GM21529 (cell line): ENCODE results near the gene NDUFB7.
A peak's percentile ranks its signal among the peaks of the same experiment; 100 is the strongest.
"Not testable (repeated sequence)": the region's sequence is repeated elsewhere in the genome, so short reads cannot be mapped to it uniquely, and the experiment has no call there.

Experiments
- ATAC-seq: cut with Tn5 transposase; IDR thresholded peaks from one replicate; pipeline ENCODE4 v1.9.1; 2021; ENCODE audit not compliant: unreplicated experiment

NDUFB7 gene

DNA sequence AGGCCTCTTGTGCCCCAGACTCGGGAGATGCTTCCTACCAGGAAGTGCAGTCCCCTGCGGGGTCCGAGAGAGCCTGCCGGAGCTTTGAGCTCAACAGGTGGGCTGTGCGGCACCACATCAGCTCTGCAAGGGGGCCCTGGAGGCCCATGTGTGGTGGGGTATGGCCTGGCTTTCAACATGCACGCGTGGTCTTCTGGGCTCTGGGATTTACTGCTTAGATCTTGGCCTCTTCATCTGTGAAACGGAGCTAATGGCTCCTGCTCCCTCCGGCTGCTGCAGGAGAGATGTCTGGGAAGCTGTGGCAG lies 18.0 kb downstream of the NDUFB7 start:
- ATAC-seq: no peak

DNA sequence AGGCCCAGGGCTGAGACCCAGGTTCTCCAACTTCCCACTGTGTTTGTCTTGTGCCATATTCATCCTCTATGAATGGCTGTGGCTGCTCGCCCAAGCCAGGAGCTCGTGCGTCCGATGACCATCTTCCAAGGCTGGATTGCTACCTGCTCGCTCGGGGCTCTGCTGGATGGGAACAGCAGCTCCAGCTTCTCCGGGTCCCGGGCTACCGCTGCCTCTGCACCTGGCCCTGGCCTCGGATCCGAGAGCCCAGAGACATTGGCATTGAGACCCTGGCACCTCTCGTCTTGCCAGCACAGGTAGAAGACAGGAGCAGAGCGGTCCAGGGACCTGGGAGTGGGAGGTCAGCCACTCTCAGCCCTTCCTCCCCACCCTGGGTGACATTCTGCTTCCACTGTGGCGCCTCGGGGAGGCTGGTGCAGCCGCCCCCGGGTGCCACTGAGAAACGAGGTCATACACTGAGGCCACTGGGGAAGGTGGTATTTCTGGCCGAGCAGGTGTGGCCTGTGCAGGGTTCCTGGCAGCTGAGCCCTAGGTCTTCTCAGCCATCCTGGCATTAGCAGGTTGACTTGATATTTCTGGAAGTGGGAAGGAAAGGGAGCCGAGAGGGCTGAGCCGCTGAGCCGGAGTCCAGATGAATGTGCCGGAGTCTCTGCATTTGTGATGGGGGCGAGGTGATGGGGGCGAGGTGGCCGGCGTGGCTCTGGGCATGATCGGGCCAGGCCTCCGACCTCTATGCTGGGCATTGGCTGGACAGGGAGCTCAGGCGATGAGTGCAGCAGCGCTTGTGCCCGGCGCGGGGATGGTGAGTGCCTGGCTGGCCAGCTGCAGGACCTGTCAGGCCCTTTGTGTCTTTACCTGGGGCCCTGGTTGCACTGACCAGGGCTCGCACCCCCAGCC lies 18.6 kb downstream of the NDUFB7 start:
- ATAC-seq: no peak

DNA sequence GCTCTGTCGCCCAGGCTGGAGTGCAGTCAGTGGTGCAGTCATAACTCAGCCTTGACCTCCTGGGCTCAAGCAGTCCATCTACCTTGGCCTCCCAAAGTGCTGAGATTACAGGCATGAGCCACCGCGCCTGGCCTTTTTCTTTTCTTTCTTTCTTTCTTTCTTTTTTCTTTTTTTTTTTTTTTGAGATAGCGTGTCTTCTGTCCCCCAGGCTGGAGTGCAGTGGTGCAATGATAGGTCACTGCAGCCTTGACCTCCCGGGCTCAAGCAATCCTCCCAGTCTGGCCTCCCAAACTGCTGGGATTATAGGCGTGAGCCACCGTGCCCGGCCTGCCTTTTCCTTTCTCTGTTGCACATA lies 19.9 kb downstream of the NDUFB7 start:
- not testable (repeated sequence) for ATAC-seq

DNA sequence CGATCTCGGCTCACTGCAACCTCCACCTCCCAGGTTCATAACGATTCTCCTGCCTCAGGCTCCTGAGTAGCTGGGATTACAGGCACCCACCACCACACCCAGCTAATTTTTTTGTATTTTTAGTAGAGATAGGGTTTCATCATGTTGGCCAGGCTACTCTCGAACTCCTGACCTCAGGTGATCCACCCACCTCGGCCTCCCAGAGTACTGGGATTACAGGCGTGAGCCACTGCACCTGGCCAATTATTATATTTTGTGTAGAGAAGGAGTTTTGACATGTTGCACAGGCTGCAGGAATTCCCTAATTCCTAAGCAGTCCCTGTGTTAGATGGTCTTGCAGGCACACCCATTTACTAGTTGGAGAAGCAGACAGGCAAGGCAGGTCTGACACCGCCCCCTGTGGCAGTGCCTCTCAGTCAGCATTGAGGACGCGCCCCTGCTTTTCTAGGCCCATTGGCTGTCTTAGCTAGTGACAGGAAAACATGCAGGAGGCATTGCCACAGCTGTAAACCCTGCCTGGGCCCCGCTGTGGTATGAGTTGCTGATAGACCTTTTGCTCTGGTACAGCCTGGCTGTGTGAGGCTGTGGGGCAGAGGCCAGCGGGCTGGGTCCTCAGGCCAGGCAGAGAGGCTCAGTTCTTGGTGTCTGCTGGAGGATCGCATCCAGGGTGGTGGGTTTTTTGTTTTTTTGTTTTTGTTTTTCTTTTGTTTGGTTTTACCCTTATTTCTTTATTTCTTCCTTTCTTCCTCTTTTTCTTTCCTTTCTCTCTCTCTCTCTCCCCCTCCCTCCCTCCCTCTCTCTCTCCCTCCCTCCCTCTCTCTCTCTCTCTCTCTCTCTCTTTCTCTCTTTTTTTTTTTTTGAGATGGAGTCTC lies 20.5 kb downstream of the NDUFB7 start:
- not testable (repeated sequence) for ATAC-seq

DNA sequence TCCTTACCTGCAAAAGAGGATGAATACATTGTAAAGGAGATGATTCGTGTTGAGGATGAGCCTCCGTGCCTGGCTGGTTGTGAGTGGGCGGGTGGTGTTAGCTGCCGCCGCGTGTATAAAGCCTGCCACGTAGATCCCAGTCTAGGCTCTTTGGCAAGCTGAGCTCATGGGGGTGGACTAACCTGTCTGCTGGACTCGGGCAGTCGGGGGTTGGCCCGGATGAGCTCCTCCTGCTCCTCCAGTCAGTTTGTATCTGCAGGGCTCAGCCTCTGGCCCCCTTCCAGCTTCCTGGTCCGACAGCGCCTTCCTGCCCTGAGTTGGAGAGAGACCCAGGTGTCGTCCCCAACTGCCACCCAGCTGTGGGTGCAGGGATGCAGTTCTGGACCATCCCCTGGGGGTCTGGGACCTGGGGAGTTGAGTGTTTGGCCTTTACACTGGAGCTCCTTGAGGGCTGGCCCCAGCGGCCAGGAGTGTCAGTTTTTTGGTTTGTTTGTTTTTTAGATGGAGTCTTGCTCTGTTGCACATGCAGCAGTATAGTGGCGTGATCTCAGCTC lies 21.6 kb downstream of the NDUFB7 start:
- no peak for ATAC-seq

DNA sequence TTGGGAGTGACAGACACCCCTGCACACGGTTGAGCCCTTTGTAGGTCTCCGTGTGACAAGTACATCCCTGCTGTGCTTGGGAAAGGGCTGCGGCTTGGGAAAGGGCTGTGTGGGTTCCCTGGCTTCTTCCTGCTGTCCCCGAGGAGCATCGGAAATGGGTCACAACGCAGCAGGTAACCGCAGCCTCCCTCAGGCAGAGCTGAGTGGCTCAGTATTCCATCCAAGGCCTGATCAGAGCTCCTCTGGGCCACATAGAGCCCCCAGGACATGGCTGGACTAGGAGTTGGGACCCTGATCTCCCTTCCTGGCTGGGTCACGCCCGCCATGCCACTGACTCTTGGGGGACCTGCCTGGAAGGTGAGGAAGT lies 26.2 kb downstream of the NDUFB7 start:
- ATAC-seq: no peak

DNA sequence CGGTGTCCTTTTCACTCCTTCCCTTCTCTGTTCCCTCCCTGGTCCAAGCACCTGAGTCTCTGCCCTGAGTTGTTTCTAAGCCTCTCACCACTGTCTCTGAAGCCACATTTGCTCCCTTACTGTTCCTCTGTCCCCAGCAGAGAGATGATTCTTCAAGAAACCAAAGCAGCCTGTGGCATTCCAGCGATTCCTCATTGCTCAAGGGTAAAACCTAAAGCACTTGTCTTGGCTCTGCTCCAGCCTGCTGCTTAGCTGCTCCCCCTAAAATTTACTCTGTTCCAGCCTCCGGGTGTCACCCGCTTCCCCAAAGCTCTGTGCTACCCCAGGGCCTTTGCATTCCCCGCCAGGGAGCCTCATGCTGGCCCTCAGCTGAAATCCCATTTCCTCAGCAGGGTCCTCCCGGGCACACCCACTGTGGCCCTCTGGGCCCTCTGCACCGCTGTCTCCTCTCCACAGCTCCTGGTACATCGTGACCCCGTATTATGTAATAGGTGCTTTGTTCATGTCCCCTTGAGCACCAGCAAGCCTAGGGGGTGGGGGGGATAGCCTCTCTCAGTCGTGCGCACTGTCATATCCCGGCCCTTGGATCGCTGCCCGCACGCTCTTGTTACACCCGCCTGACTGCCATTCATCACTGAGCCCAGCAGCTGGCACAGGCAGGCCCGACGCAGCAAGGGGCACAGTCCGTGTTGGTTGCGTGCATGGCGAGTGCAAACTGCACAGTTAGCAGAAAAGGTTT lies 26.7 kb downstream of the NDUFB7 start:
- ATAC-seq: no peak

GRCh38 chr19:14544047-14544446 lies 27.8 kb downstream of the NDUFB7 start:
- no peak for ATAC-seq

DNA sequence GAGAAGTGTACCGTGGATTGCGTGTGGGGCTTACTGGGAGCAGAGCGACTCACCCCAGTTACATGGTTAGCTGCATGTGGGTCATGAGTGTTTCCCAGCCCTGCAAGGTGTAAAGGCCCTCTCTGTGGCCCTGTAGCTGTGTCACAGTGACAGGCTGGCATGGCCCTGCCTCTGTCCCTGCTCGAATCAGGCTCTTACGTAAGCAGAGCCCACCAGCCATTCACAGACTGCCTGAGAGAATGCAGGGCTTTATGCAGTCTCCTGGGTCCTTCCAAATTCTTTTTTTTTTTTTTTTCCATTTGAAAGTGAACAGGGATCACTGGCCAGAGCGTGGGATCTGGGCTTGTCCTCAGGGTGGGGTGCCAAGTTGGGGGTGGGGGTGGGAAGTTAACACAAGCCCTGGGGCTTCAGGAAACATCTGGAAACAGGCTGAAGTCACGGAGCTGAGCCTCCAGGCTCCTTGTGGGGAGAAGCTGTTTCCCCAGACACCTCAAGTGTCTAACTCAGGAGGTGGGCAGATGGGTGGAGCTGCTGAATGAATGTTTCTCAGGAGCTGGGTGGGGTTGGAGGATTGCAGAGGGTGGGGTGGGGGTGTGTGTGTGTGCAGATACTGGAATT lies 29.0 kb downstream of the NDUFB7 start:
- no peak for ATAC-seq

- ATAC-seq: not testable (repeated sequence)
These were observed 29.9 kb downstream of the NDUFB7 start for GRCh38 chr19:14541979-14542378.

DNA sequence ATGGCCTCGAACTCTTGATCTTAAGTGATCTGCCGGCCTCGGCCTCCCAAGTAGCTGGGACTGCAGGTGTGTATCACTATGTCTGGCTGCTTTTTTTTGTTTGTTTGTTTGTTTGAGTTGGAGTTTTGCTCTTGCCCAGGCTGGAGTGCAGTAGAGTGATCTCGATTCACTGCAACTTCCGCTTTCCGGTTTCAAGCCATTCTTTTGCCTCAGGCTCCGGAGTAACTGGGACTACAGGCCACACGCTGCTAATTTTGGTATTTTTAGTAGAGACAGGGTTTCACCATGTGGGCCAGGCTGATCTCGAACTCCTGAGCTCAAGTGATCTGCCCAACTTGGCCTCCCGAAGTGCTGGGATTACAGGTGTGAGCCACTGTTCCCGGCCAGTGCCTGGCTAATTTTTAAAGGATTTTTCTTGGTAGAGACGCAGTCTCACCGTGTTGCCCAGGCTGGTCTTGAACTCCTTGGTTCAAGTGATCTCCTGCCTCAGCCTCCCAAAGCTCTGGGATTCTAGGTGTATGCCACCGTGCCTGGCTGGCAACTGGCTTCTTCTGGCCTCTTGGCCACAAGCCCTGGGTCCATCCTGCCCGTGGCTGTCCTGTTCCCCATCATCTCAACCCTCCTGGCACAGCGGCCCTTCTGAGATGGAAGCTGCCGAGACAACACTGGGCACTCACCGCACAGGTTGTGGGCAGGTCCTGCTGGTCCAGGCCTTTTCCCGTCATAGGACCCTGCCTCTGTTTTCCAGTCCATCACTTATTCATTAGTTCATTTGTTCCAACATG lies 30.9 kb downstream of the NDUFB7 start:
- ATAC-seq: no peak

- ATAC-seq: no peak
These were observed 34.8 kb downstream of the NDUFB7 start for GRCh38 chr19:14536926-14537692.

DNA sequence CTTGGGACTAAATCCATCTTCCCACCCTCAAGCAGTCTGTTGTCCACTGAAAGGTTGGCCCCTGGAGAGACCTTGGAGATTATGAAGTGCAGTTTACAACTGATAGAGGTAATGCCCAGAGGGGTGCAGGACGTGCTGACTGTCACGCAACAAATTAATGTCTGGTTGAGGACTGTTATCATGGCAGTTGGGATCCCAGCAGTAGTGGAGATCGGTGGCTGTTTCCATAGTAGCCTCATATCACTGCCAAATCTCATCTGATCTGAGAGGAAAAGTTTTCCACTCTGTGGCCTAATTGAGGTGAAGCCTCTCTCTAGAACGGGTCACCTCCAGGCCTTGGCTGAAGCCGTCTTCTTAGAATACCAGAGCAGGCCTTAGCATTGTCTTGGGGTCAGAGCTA lies 38.4 kb downstream of the NDUFB7 start:
- ATAC-seq: no peak

GRCh38 chr19:14530506-14530905 lies 41.4 kb downstream of the NDUFB7 start:
- no peak for ATAC-seq

DNA sequence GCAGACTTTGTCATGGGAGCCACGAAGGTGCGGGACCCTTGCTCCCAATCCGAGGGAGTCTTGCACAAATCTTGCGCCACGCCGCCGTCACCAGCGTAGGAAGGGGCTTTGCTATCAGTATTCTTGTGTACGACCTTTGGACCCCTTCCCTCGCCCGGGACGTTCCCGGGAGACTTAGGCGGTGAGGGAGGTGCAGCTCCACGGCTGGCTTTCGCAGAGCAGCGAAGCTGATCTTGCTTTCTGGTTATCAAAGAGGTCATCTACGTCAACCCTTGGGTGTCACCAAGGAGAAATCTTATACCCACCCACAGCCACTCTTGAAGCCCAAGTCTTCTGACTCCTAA lies 41.9 kb downstream of the NDUFB7 start:
- no peak for ATAC-seq

DNA sequence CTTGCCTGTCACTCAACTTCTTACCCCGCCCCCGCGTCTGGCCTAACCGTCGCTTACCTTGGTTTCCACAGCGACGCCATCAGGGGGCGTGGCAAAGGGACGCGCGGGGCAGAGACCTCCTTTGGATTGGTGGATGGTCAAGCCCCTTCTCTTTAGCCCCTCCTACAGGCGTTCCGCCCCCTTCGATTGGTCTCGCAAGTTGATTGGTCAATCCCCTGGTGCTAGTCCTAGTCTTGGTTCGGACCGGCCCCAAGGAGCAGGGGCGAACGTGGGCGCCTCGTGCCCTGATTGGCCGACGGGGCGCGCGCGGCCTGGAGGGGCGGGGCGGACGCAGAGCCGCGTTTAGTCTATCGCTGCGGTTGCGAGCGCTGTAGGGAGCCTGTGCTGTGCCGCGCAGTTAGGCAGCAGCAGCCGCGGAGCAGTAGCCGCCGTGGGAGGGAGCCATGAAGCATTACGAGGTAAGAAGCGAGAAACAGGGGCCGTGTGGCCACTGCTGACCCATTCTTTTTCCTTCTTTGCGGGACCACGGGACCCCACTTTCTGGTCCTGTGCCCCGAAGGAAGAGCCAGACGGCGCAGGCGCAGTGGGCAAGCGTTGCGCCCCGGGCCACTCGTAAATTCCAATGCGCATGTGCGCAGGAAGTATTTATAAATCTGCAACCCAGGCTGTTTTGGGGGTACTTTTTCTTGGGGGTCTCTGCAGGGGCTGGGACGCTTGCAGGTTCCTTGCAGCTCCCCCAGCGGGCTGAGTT lies 42.4 kb downstream of the NDUFB7 start, which contains the start of gene TECR:
TECR (plus strand) TSS at position 341 of the 751 bp plus-strand sequence; CDS start at position 444, 103 bp downstream.
- ATAC-seq: peak; percentile 95

- no peak for ATAC-seq
These were observed 43.2 kb downstream of the NDUFB7 start for GRCh38 chr19:14528419-14529253.

DNA sequence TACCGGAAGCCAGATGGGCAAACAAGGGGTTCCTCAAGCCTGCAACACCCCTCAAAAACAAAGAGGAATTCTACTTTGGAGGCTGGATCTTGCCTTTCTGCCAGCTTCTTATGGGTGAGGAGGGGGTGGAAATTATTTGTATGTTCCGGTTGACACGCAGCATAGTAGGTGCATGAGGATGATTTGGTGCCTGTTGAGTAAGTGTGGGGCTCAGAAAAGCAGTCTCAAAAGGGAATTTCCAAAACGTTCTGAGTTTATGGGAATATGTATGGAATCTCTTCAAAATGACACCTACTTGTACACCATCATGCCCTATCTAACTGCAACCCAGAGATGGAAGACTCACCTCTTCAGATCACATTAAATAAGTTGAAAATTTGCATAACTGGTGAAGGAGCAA lies 45.4 kb downstream of the NDUFB7 start:
- ATAC-seq: no peak
